Hematopoietic multipotent progenitor cell treated with erythropoietin and hydrocortisone succinate and interleukin-3 and kit ligand, for 4 days (in vitro differentiated cells): ENCODE data around the gene GARIN5B.

Source experiments
- DNase-seq: peaks from one replicate; pipeline ENCODE4 v3.0.0-alpha.2; 2015

GARIN5B gene

GRCh38 chr19:55368701-55369563 lies 5.9 kb upstream of the GARIN5B start:
- DNase-seq, result no peak

DNA sequence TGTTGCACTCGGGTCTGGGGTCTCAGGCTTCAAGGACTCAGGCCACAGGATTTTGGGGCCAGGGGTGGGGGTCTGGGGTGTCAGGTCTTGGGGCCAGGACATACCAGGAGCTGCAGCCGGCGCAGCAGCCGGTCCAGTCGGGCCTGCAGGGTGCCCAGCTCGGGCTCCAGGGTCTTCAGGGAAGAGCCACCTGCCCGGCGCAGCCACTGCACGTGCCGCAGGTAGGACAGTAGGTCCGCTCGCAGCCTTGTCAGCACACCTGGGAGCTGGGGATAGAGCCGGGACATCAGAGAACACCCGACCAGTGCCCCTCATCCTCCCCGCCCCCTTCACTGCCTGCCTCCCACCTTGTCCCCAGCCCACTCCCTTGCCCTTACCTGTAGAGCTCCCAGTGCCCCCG lies 5.0 kb upstream of the GARIN5B start:
- no peak for DNase-seq

GRCh38 chr19:55366790-55367189 lies 3.7 kb upstream of the GARIN5B start:
- no peak for DNase-seq

DNA sequence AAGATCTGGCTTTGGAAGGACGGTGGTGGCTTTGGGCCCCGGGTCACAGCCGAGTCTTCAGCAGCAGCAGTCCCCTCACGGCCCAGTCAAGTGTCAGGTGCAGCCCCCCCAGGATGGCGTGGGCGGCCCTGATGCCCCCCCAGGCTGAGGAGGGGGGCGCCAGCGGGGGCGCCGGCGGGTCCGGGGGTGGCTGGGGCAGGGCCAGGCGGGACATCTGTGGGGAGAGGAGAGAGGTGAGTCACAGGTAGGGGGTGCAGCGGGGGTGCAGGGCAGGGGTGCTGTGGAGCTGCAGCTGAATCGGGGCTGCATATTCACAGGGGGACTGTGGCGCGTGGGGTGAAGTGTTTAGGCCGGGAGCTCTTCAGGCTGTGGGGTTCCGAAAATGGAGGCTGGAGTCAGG lies 2.9 kb upstream of the GARIN5B start:
- no peak for DNase-seq

GRCh38 chr19:55365245-55365644 lies 2.2 kb upstream of the GARIN5B start:
- no peak for DNase-seq

GRCh38 chr19:55362174-55362989 lies 678 bp downstream of the GARIN5B start:
- DNase-seq, result no peak

DNA sequence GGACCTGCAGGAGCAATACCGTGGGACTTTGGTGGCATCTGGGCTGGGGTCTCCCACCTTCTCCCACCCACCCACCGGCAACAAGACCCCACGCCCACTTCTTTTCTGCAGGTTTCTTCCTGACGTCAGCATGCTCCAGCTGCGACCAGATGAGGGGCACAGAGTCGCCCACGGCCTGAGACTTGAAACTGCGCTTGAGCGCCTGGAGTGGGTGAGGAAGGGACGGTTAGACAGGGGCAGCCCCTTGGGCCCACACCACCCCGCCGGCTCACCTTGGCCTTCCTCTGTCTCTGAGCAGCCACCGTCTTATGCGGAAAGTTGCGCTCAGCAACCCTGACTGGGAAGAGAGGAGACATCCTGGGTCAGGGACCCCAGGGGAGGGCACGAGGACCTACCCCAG lies 2.2 kb downstream of the GARIN5B start:
- no peak for DNase-seq

- DNase-seq, result no peak
Measured at GRCh38 chr19:55358943-55359908, 3.8 kb downstream of the GARIN5B start.

DNA sequence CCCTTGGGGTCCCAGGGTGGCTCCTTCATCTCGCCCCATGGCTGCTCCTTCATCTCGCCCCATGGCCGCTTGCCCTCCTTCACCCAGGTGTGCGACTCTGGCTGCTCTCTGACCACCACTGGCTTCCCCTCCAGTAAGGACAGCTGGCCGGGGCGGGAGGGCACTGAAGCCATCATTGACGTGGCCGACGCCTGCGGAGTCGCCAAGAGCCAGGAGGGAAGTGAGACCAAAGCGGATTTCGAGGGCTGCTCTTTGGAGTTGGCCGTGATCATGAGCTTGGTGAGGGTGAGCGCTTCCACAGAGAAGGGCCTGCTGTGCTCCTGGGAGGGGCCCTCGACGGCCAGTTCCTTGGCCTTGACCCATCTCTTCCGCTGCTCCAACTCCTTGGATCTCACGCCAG lies 4.6 kb downstream of the GARIN5B start:
- DNase-seq, result no peak

GRCh38 chr19:55355213-55355821 lies 7.7 kb downstream of the GARIN5B start:
- DNase-seq, result no peak

- no peak for DNase-seq
Measured at GRCh38 chr19:55354698-55355212, 8.3 kb downstream of the GARIN5B start, which contains the start of gene COX6B2. Gene COX6B2 (minus strand): TSS chr19:55354719. CDS start chr19:55354521, 198 bp downstream.

GRCh38 chr19:55353803-55354697 lies 9.0 kb downstream of the GARIN5B start:
- DNase-seq, result peak; percentile 68

DNA sequence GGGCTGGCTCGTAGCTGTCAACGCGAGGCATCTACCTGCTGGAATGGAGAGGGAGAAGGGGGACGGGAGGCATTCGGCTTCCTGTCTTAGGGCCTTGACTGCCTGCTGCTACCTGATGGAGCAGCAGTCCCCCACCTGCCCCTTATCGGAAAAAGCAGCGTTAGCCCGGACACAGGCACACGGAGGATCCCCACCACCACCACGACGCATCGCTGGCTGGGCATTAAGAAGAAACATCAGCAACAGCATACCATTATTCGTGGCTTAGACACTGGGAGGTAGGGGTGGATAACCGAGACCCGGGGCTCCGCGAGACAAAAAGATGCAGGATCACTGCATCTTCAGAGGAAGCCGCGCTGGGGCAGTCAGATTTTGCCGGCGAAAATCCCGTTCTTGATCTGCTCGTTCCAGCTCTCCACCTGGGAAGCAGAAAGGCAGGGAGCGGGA lies 9.7 kb downstream of the GARIN5B start:
- no peak for DNase-seq

DNA sequence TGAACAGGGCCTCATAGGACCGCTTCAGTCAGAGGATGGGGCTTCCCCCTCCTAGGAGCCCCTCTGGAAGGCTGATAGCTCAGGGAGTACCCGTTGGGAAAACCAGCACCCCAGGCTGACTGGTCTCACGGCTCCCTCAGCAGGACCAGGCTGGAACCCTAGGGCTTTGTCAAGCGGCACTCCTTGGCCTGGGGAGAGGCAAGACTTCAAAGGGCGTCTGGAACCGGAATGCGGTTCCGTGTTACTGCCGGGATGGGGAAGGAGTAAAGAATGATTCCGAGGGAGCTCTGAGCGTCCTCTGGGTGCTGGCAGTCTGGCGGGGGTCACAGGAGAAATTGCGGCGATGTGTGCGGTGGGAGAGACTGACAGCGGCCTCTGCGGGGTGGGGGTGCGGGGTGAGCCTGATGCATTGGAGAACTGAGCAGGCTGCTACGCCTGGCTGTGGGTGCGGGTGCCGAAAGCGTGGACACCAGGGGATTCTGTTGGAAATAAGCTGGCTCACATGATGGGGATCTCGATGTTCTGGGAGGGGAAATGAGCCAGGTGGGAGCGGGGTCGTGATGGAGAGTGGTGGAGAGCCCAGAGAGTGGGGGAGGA lies 10.4 kb downstream of the GARIN5B start:
- DNase-seq, result no peak

DNA sequence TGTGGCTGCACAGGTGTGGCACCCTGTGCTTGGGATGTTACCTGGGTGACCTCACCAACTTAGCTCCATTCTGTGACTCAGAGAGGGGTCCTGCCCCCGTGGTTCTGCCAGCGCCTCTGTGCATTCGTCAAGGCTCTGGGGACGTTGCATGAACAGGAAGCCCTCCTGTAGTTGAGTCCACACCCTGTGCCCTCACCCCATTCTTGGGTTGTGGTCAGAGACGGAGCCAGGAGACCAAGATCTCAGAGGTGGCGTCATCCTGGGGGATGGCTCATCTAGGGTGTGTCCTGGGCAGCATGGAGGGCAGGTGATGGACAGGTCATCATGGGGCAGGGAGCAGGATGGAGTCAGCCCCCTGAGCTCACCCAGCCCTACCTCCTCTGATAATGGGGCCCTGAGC lies 11.0 kb downstream of the GARIN5B start:
- no peak for DNase-seq

- DNase-seq, result no peak
Measured at GRCh38 chr19:55350620-55351315, 12.3 kb downstream of the GARIN5B start.

DNA sequence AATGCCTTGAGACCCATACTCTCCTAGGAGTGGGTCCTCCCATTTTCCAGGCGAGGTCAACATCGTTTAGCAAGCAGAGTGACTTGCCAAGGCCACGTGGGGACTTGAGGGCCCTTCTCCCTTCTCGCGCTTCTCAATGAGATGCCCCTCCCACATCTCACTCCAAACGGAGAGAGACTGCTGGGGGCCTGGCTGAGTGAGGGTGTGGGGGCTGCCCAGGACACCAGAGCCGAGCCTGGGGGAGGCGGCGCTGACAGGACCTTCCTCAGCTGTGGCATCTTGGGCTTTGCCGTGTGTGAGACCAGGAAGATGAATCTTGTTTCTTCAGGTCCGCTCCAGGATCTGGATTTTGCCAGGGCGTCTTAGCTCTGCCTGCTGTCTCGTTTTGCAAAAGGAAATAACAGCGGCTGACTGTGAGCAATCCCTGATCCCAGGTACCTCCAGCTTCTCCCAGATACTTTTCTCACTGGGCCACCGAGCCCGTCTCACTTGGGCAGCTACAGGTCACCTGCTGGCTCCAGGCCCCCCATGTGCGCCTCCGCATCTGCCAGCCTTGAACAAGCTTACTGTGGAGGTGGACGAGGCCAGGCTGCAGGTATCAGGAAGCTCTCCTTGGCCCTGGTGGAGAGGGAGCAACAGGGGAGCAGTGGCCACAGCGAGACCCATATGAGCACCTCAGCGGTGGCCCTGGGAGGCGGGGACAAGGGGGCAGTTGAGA lies 14.6 kb downstream of the GARIN5B start:
- no peak for DNase-seq

- DNase-seq, result no peak
Measured at GRCh38 chr19:55347442-55348009, 15.5 kb downstream of the GARIN5B start.
